SU-DHL-6 (cell line): ENCODE measurements around the gene CWC27.

Experiments
- CTCF ChIP-seq: fragments of 200-600 bp; sonication (generic); IDR thresholded peaks from one replicate; pipeline ENCODE4 v1.5.1; 2017; ENCODE audit warnings: antibody characterized with exemption, mild to moderate bottlenecking, low read length, moderate library complexity; ENCODE audit not compliant: insufficient read depth, poor library complexity, severe bottlenecking
- EZH2phosphoT487 ChIP-seq: fragments of 200-600 bp; sonication (generic), shearing (Covaris generic); conservative IDR thresholded peaks from 2 replicates; pipeline ENCODE4 v1.6.1; 2018; ENCODE audit warnings: mild to moderate bottlenecking, antibody characterized with exemption, low read length, moderate library complexity, mixed read lengths

GRCh38 chr5:64834611-64835010, 65.9 kb downstream of the CWC27 start:
- TF ChIP-seq CTCF (no peak), EZH2phosphoT487 (no peak)
